WTC11 (cell line): Measurements from ENCODE around the gene PROX2. TPM values are rescaled to one million over a fixed set of nuclear protein-coding genes. Genes with fewer than 3 reads are reported as not detected.

Source experiments
- ATAC-seq: fragments of 200-7000 bp; cut with Tn5 transposase; 2 replicates; pipeline ENCODE4 v1.10.0; 2021; ENCODE audit warnings: mild to moderate bottlenecking, moderate library complexity
- CTCF ChIA-PET: fragments of 300-600 bp; sonication (Branson Sonifier 250); formaldehyde crosslinking; loops from one replicate; lab custom pipeline; 2021; ENCODE audit warnings: antibody characterized with exemption; lab: Charles Lee
- POLR2A ChIA-PET: fragments of 350-600 bp; sonication (Branson Sonifier 250); formaldehyde crosslinking; loops from one replicate; lab custom pipeline; 2021; ENCODE audit warnings: antibody characterized with exemption; lab: Charles Lee
- DNase-seq: peaks from one replicate; pipeline ENCODE4 v3.0.0; 2021; ENCODE audit warnings: low spot score
- H3K27ac Mint-ChIP-seq: 2 replicates; pipeline ENCODE4 v1.8.0; 2021; ENCODE audit warnings: mixed read lengths
- H3K27me3 Mint-ChIP-seq: 2 replicates; pipeline ENCODE4 v1.8.0; 2021; ENCODE audit warnings: low read depth, mild to moderate bottlenecking, moderate library complexity, mixed read lengths
- H3K36me3 Mint-ChIP-seq: 2 replicates; pipeline ENCODE4 v1.8.0; 2021; ENCODE audit warnings: mixed read lengths
- H3K4me1 Mint-ChIP-seq: 2 replicates; pipeline ENCODE4 v1.8.0; 2022; ENCODE audit warnings: mixed read lengths
- H3K4me3 Mint-ChIP-seq: 2 replicates; pipeline ENCODE4 v1.8.0; 2021; ENCODE audit warnings: mild to moderate bottlenecking, moderate library complexity, mixed read lengths
- H3K9me3 Mint-ChIP-seq: 2 replicates; pipeline ENCODE4 v1.8.0; 2021; ENCODE audit warnings: mixed read lengths
- AR ChIP-seq: fragments of 250-450 bp; sonication (Bioruptor Pico); IDR thresholded peaks from 2 replicates; pipeline ENCODE4 v1.9.0; 2021; ENCODE audit warnings: mild to moderate bottlenecking
- ATF6 ChIP-seq: sonication (generic); formaldehyde crosslinking; IDR thresholded peaks from 2 replicates; pipeline ENCODE4 v1.8.1; 2023; ENCODE audit warnings: mild to moderate bottlenecking, missing genetic modification reagents
- CREM ChIP-seq: sonication (generic); formaldehyde crosslinking; IDR thresholded peaks from 2 replicates; pipeline ENCODE4 v1.8.1; 2022; ENCODE audit warnings: mild to moderate bottlenecking, missing genetic modification reagents, moderate library complexity
- EMX1 ChIP-seq: fragments of 250-450 bp; sonication (Bioruptor Pico); IDR thresholded peaks from 2 replicates; pipeline ENCODE4 v1.8.0; 2021; ENCODE audit warnings: mild to moderate bottlenecking
- ERG ChIP-seq: fragments of 250-450 bp; sonication (Bioruptor Pico); IDR thresholded peaks from 2 replicates; pipeline ENCODE4 v1.8.0; 2021; ENCODE audit warnings: mild to moderate bottlenecking
- ESRRA ChIP-seq: sonication (generic); formaldehyde crosslinking; IDR thresholded peaks from 2 replicates; pipeline ENCODE4 v1.8.1; 2022; ENCODE audit warnings: mild to moderate bottlenecking, missing genetic modification reagents, borderline replicate concordance
- HMGXB4 ChIP-seq: sonication (generic); formaldehyde crosslinking; IDR thresholded peaks from 2 replicates; pipeline ENCODE4 v1.8.1; 2023; ENCODE audit warnings: mild to moderate bottlenecking, moderate library complexity, missing genetic modification reagents
- MLX ChIP-seq: sonication (generic); formaldehyde crosslinking; IDR thresholded peaks from 2 replicates; pipeline ENCODE4 v1.8.1; 2023; ENCODE audit warnings: mild to moderate bottlenecking, missing genetic modification reagents, moderate library complexity
- NFYB ChIP-seq: sonication (generic); formaldehyde crosslinking; conservative IDR thresholded peaks from 2 replicates; pipeline ENCODE4 v1.8.0; 2022; ENCODE audit warnings: low read depth, missing genetic modification reagents
- RORB ChIP-seq: fragments of 250-450 bp; sonication (Bioruptor Pico); IDR thresholded peaks from 2 replicates; pipeline ENCODE4 v1.9.0; 2021; ENCODE audit warnings: mild to moderate bottlenecking
- TCF7 ChIP-seq: sonication (generic); formaldehyde crosslinking; IDR thresholded peaks from 2 replicates; pipeline ENCODE4 v1.8.0; 2022; ENCODE audit warnings: mild to moderate bottlenecking, low read depth, missing genetic modification reagents, moderate library complexity
- TP53 ChIP-seq: sonication (generic); formaldehyde crosslinking; IDR thresholded peaks from 2 replicates; pipeline ENCODE4 v1.8.1; 2023; ENCODE audit warnings: mild to moderate bottlenecking, missing genetic modification reagents
- USF1 ChIP-seq: sonication (generic); formaldehyde crosslinking; IDR thresholded peaks from 2 replicates; pipeline ENCODE4 v1.8.0; 2022; ENCODE audit warnings: mild to moderate bottlenecking, missing genetic modification reagents
- ZNF317 ChIP-seq: sonication (generic); formaldehyde crosslinking; IDR thresholded peaks from 2 replicates; pipeline ENCODE4 v1.8.1; 2023; ENCODE audit warnings: low read depth, mild to moderate bottlenecking, moderate library complexity, missing genetic modification reagents, borderline replicate concordance
- ZNF512 ChIP-seq: sonication (generic); formaldehyde crosslinking; IDR thresholded peaks from 2 replicates; pipeline ENCODE4 v1.8.1; 2022; ENCODE audit warnings: missing genetic modification reagents, borderline replicate concordance
- total RNA-seq: library from RNA; stranded (reverse); gene quantifications from 3 replicates; pipeline ENCODE4 v1.2.3, GENCODE V29; 2021

Gene PROX2
- total RNA-seq, 1 experiment from 2014 or later, result 0.04 TPM

GRCh38 chr14:74871819-74872218, 4.1 kb downstream of the PROX2 start:
- no peak for ATAC-seq
- CTCF ChIA-PET, result interaction anchor here (0.9 to 4.8 kb wide), 4 partner anchors 11 to 35 kb away, joined by 4 to 50 read pairs (median 4); no protein-coding TSS in a partner anchor

More at GRCh38 chr14:74871819-74872218, 4.1 kb downstream of the PROX2 start:
- Mint-ChIP-seq H3K4me1 (peaks cover 10% of the 10 kb centered on the region), H3K36me3 (no peaks in the 10 kb centered on the region), H3K27ac (no peak overlapping the region), H3K27me3 (no peaks in the 10 kb centered on the region), H3K9me3 (peaks cover 3% of the 10 kb centered on the region; the same call in 1 of the 2 replicates), H3K4me3 (no peak overlapping the region)
- DNase-seq, result no peak
- TF ChIP-seq MLX (no peak), CREM (CRISPR knock-in tag) (no peak), USF1 (CRISPR knock-in tag) (no peak), ERG (CRISPR knock-in tag) (no peak), ESRRA (CRISPR knock-in tag) (no peak), TCF7 (CRISPR knock-in tag) (no peak), AR (CRISPR knock-in tag) (no peak), ZNF512 (no peak), ATF6 (no peak), RORB (CRISPR knock-in tag) (no peak), ZNF317 (CRISPR knock-in tag) (no peak), NFYB (CRISPR knock-in tag) (no peak), HMGXB4 (no peak), EMX1 (CRISPR knock-in tag) (no peak), TP53 (no peak)
- POLR2A ChIA-PET, result no interaction called here
